NCI-H2227 treated with DMSO at 0.1 percent for 48 hours (cell line): ENCODE results near the gene DLST.
A peak's percentile ranks its signal among the peaks of the same experiment; 100 is the strongest.
"Not testable (repeated sequence)": the region's sequence is repeated elsewhere in the genome, so short reads cannot be mapped to it uniquely, and the experiment has no call there.

Experiments used
- DNase-seq: peaks from one replicate; lab custom pipeline; 2025; lab: John Stamatoyannopoulos, UW

The DLST gene

GRCh38 chr14:74917646-74918081, 35.9 kb downstream of the DLST start:
- no peak for DNase-seq

GRCh38 chr14:74918380-74918779, 36.7 kb downstream of the DLST start:
- DNase-seq = no peak

GRCh38 chr14:74919421-74920165, 37.9 kb downstream of the DLST start:
- no peak for DNase-seq

GRCh38 chr14:74920281-74920680, 38.6 kb downstream of the DLST start:
- DNase-seq = no peak

GRCh38 chr14:74921053-74921620, 39.4 kb downstream of the DLST start:
- no peak for DNase-seq

- no peak for DNase-seq
Measured at GRCh38 chr14:74921987-74922751, 40.5 kb downstream of the DLST start.

GRCh38 chr14:74922752-74923401, 41.2 kb downstream of the DLST start, which contains the start of gene RPS6KL1:
Gene RPS6KL1, minus strand, starts transcription at chr14:74923260. Its CDS starts 1,719 bp downstream, at chr14:74921541.
- peak; percentile 87 for DNase-seq

- no peak for DNase-seq
Measured at GRCh38 chr14:74924061-74924460, 42.3 kb downstream of the DLST start.

- no peak for DNase-seq
Measured at GRCh38 chr14:74927225-74927624, 45.5 kb downstream of the DLST start.

GRCh38 chr14:74929242-74929641, 47.5 kb downstream of the DLST start:
- no peak for DNase-seq

- DNase-seq = not testable (repeated sequence)
Measured at GRCh38 chr14:74931744-74932143, 50.0 kb downstream of the DLST start.

GRCh38 chr14:74932401-74932901, 50.7 kb downstream of the DLST start:
- no peak for DNase-seq

- DNase-seq = not testable (repeated sequence)
Measured at GRCh38 chr14:74932936-74933335, 51.2 kb downstream of the DLST start.

GRCh38 chr14:74934041-74934440, 52.3 kb downstream of the DLST start:
- DNase-seq = no peak

- no peak for DNase-seq
Measured at GRCh38 chr14:74934476-74935359, 53.0 kb downstream of the DLST start.

- no peak for DNase-seq
Measured at GRCh38 chr14:74935360-74935680, 53.6 kb downstream of the DLST start.

- DNase-seq = no peak
Measured at GRCh38 chr14:74936151-74936550, 54.4 kb downstream of the DLST start.

- DNase-seq = no peak
Measured at GRCh38 chr14:74936731-74937130, 55.0 kb downstream of the DLST start.

- no peak for DNase-seq
Measured at GRCh38 chr14:74937171-74937570, 55.5 kb downstream of the DLST start.

GRCh38 chr14:74938531-74939495, 57.1 kb downstream of the DLST start:
- DNase-seq = no peak
